C4-2B (cell line): ENCODE measurements around the gene ATP12A.

Experiments used
- CTCF ChIP-seq: fragments of 450-650 bp; conservative IDR thresholded peaks from 2 replicates; pipeline ENCODE4 v1.5.1; 2017; ENCODE audit warnings: mild to moderate bottlenecking
- ZFX ChIP-seq: fragments of 450-650 bp; IDR thresholded peaks from 2 replicates; pipeline ENCODE4 v1.6.1; 2017

- TF ChIP-seq CTCF (no peak), ZFX (no peak)
Observed at GRCh38 chr13:24648983-24649687, 31.1 kb upstream of the ATP12A start.
